ENCODE results near the gene AP2S1.

The AP2S1 gene

DNA sequence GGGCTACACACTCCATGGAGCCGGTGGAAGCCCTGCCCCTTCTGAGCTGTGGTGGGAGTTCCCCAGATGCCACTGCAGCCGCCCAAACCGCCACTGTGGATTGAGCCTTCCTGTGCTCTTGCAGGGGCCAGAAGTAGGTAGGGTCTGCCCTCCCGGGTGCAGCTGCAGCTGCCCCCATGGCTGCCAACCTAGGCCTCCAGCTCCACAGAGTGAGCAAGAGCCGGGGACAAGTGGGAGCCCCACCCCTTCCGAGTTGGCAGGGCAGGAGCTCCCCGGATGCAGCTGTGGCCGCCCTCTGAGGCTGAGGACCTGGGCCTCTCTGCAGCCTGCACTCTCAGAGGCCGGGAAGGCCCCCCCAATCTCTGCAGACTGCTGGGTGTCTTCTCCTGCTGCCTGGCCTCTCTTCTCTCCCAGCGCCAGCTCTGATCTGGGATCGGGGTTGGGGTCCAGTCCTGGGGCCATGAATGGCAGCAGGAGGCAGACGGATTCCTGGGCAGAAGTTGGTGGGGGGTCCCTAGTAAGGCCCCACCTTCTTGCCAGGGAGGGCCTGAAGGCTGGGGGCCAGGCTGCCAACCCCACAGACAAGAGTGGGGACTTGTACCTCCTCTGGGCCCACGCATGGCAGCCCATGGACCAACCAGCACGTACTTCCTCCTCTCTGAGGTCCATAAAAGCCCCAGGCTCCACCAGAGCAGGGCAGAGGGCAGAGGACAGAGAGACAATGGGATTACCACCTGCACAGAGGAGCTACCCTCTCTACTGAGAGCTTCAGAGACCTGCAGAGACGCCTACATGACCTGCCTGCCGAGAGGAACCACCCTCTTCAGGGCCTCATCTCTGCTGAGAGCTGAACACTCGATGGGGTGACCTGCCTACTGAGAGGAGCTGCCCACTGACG, 28.9 kb downstream of the AP2S1 start:
- TF ChIP-seq CTCF (IDR thresholded peaks at IDR 0.05; ENCODE audit: low read depth, low read length, missing control alignments) = no peak
- no peak overlapping the region for H3K4me3 ChIP-seq (ENCODE audit: low read depth, low read length)
- in situ Hi-C loops (cut with HindIII; ENCODE audit: low sequenced_read_pairs) = loop anchor here (10.0 kb wide), 1 partner anchor 77 kb away; the partner anchor contains the start of genes FKRP and STRN4
- no peak for DNase-seq (ENCODE audit: low read depth)

GRCh38 chr19:46818812-46819211, 31.8 kb downstream of the AP2S1 start:
- DNase-seq (ENCODE audit: low read depth) = no peak
- in situ Hi-C loops (cut with HindIII; ENCODE audit: low sequenced_read_pairs) = no loop called here
- no peak overlapping the region for H3K4me3 ChIP-seq (ENCODE audit: low read depth, low read length)
- no peak for TF ChIP-seq CTCF (IDR thresholded peaks at IDR 0.05; ENCODE audit: low read depth, low read length, missing control alignments)

GRCh38 chr19:46815833-46816627, 34.6 kb downstream of the AP2S1 start:
- no peak for DNase-seq (ENCODE audit: low read depth)
- in situ Hi-C loops (cut with HindIII; ENCODE audit: low sequenced_read_pairs) = no loop called here
- no peak for TF ChIP-seq CTCF (IDR thresholded peaks at IDR 0.05; ENCODE audit: low read depth, low read length, missing control alignments)
- no peak overlapping the region for H3K4me3 ChIP-seq (ENCODE audit: low read depth, low read length)

GRCh38 chr19:46813839-46814358, 36.7 kb downstream of the AP2S1 start:
- DNase-seq (ENCODE audit: low read depth) = no peak
- in situ Hi-C loops (cut with HindIII; ENCODE audit: low sequenced_read_pairs) = no loop called here
- TF ChIP-seq CTCF (IDR thresholded peaks at IDR 0.05; ENCODE audit: low read depth, low read length, missing control alignments) = no peak

GRCh38 chr19:46812977-46813838, 37.4 kb downstream of the AP2S1 start:
- no peak for DNase-seq (ENCODE audit: low read depth)
- H3K4me3 ChIP-seq (ENCODE audit: low read depth, low read length) = no peak overlapping the region
- no peak for TF ChIP-seq CTCF (IDR thresholded peaks at IDR 0.05; ENCODE audit: low read depth, low read length, missing control alignments)
- in situ Hi-C loops (cut with HindIII; ENCODE audit: low sequenced_read_pairs) = no loop called here

More at GRCh38 chr19:46813839-46814358, 36.7 kb downstream of the AP2S1 start:
- no peak overlapping the region for H3K4me3 ChIP-seq (ENCODE audit: low read depth, low read length)
